Fibroblast of the aortic adventitia (primary cell): ENCODE results near the gene HES1. TPM values are rescaled to one million over a fixed set of nuclear protein-coding genes. Genes with fewer than 3 reads are reported as not detected.
"Not testable (repeated sequence)": the region's sequence is repeated elsewhere in the genome, so short reads cannot be mapped to it uniquely, and the experiment has no call there.

Experiments used
- DNase-seq: peaks from one replicate; pipeline ENCODE4 v3.0.0-alpha.2; 2010; ENCODE audit warnings: low read depth
- H3K4me3 ChIP-seq: 2 replicates; pipeline ENCODE4 v1.5.1; 2011; ENCODE audit warnings: low read depth, mild to moderate bottlenecking, control low read depth, low read length, moderate library complexity
- CTCF ChIP-seq: IDR thresholded peaks from 2 replicates; pipeline ENCODE4 v1.5.1; 2011; ENCODE audit warnings: mild to moderate bottlenecking, low read length, control low read depth, inconsistent platforms; ENCODE audit not compliant: insufficient read depth
- total RNA-seq: library from RNA; depleted of rRNA; stranded (reverse); fragments of >200 nt; gene quantifications from 2 replicates; pipeline ENCODE4 v1.2.3, GENCODE V29; 2012; ENCODE audit warnings: low replicate concordance

The HES1 gene
- total RNA-seq, 1 donor, result 0.81 TPM

DNA sequence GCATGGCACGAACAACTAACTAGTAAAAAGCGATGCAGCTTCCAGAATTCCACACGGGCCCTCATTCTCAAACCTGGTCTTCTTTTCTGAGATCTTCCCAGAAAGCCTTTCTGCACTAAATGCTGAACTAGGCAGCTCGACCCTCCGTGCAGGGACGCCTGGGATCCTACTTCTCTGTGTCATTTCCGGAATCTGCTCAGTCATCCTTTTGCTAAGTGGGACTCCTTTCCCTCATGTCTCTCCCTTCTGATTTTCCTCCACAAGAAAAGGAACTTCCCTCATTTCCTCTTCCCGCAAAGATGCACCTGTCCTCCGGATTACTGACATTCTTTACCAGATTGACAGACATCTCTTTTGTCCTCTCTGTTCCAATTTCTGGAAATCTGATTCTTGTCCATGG, 9.2 kb upstream of the HES1 start:
- DNase-seq, result no peak
- no peak overlapping the region for H3K4me3 ChIP-seq
- TF ChIP-seq CTCF, result no peak

GRCh38 chr3:194128202-194128918, 7.6 kb upstream of the HES1 start:
- DNase-seq, result no peak
- no peak overlapping the region for H3K4me3 ChIP-seq
- TF ChIP-seq CTCF, result no peak

DNA sequence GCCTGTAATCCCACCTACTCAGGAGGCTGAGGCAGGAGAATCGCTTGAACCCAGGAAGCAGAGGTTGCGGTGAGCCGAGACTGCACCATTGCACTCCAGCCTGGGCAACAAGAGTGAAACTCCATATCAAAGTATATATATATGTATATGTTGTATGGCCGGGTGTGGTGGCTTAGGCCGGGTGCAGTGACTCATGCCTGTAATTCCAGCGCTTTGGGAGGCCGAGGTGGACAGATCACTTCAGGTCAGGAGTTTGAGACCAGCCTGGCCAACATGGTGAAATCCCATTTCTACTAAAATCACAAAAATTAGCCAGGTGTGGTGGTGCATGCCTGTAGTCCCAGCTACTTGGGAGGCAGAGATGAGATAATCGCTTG, 7.0 kb upstream of the HES1 start:
- not testable (repeated sequence) for DNase-seq, H3K4me3 ChIP-seq

DNA sequence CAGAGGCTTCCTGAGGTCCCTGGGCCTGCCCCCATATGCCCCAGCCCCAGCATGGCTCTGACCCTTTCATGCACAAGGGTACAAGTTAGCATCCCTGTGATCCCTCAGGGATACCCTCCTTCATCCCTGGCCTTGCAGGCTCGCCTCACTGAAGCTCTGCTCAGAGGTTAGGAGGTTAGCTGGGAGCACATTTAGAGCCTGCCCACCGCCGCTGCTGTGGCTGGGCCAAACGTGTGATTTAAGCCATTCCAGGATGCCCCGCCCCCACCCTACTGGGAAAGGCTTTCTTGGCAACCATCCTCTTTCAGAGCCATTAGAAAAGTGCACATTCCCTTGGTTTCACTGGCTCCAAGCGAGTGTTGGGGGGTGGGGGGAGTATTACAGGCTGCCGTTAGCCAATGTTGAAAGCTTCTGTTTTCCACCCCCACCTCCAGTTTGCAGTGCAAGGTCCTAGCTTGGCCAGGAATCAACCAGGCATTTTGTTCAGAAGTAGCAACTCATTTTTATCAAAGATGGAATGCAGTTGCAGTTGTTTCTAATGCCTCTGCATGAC, 6.3 kb upstream of the HES1 start:
- TF ChIP-seq CTCF, result no peak
- DNase-seq, result peak; percentile 56
- H3K4me3 ChIP-seq, result no peak overlapping the region

DNA sequence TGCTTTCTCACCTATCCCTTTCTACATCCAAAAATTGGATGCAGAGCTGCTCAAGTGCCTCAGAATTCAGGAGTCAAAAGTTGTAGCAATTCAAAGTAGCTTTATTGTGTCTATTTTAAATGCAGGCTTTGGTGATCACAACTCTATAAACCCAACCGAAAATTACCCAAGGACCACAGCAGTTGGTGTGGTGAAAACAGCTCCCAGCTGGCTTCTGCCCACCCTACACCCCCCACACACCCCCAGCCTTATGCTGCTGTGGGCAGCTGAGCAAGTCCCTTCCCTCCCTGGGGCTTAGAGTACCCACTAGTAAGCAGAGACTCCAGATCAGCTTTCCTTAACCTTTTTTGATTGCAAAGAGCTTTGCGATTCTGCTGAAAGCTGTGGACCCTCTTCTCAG, 5.8 kb upstream of the HES1 start:
- DNase-seq, result no peak
- no peak for TF ChIP-seq CTCF
- no peak overlapping the region for H3K4me3 ChIP-seq

- H3K4me3 ChIP-seq, result no peak overlapping the region
- no peak for DNase-seq
- no peak for TF ChIP-seq CTCF
These were observed 5.0 kb upstream of the HES1 start for GRCh38 chr3:194130807-194131589.
